Thyroid gland (tissue), 4 donors: Measurements from ENCODE around the gene IFTAP. TPM values are rescaled to one million over a fixed set of nuclear protein-coding genes. Genes with fewer than 3 reads are reported as not detected.
A peak's percentile ranks its signal among the peaks of the same experiment; 100 is the strongest.
"Not testable (repeated sequence)": the region's sequence is repeated elsewhere in the genome, so short reads cannot be mapped to it uniquely, and the experiment has no call there.

ENCODE experiments used
- DNase-seq, 2 donors: peaks; one replicate each; pipeline ENCODE4 v3.0.0-alpha.2; 2019
- H3K27ac ChIP-seq, 3 donors: fragments of 200-600 bp; sonication (generic); 1 replicate in 2 of 3; 2 replicates in 1 of 3; pipeline ENCODE4 v1.5.1; 2016 to 2019; ENCODE audit warnings: mild to moderate bottlenecking in 1 of 3, moderate library complexity in 1 of 3
- H3K27me3 ChIP-seq: fragments of 200-600 bp; sonication (generic); one replicate; pipeline ENCODE4 v1.5.1; 2019
- H3K36me3 ChIP-seq, 2 donors: fragments of 200-600 bp; sonication (generic); one replicate each; pipeline ENCODE4 v1.5.1; 2016 to 2019
- H3K4me1 ChIP-seq, 2 donors: fragments of 200-600 bp; sonication (generic); one replicate each; pipeline ENCODE4 v1.5.1; 2017 to 2019
- H3K4me3 ChIP-seq, 3 donors: fragments of 200-600 bp; sonication (generic); replicated peaks in 1 of 3; 1 replicate in 2 of 3; 2 replicates in 1 of 3; pipeline ENCODE4 v1.5.1; 2016; ENCODE audit warnings: mild to moderate bottlenecking in 1 of 3
- H3K9me3 ChIP-seq: fragments of 200-600 bp; sonication (generic); one replicate; pipeline ENCODE4 v1.5.1; 2017
- CTCF ChIP-seq, 6 experiments: fragments of 200-600 bp in 3 of 6; fragments of 450-650 bp in 3 of 6; sonication (generic) in 3 of 6; IDR thresholded peaks; one replicate each; pipeline ENCODE4 v1.5.1; 2016 to 2019; ENCODE audit warnings: antibody characterized with exemption in 6 of 6, mild to moderate bottlenecking in 2 of 6, inconsistent platforms in 1 of 6, moderate library complexity in 1 of 6
- POLR2A ChIP-seq, 2 donors: fragments of 450-650 bp; IDR thresholded peaks; one replicate each; pipeline ENCODE4 v1.6.1; 2017; ENCODE audit warnings: antibody characterized with exemption in 2 of 2, mild to moderate bottlenecking in 2 of 2, moderate library complexity in 1 of 2
- WGBS, 2 donors: methylation state at CpG; one replicate each; pipeline ENCODE4 v1.1.5; 2017; 5-methylcytosine and 5-hydroxymethylcytosine counted together
- intact Hi-C: fragments of 100-400 bp; cut with DNase I; formaldehyde crosslinking; loops from one replicate; pipeline ENCODE4 v1.15.1; 2023
- total RNA-seq, 4 donors: library from RNA; depleted of rRNA; stranded (reverse); fragments of >200 nt; gene quantifications; one replicate each; pipeline ENCODE4 v1.2.3, GENCODE V29; 2016

The IFTAP gene, protein sequence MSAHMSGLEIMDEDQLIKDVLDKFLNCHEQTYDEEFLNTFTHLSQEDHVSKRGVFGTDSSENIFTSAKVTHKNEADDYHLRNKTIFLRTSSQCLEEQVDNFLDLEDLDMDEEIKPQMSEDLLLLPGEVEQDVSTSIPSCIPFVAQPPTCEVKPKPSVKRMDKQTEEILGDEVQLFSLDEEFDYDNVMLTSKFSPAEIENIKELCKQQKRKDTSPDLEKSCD
- total RNA-seq: 100 to 1,000 TPM in 2 of 4 donors, 10 to 100 TPM in 2; 48.1 to 139 (median 99.0) TPM

GRCh38 chr11:36594316-36594989 lies at the start of gene IFTAP:
Gene IFTAP, plus strand, starts transcription at chr11:36594502. Its CDS starts 15,602 bp downstream, at chr11:36610104.
- Histone ChIP-seq H3K4me1 (peaks cover 7 to 26% of the 10 kb centered on the region in 2 donors), H3K9me3 (no peaks in the 10 kb centered on the region), H3K27me3 (no peaks in the 10 kb centered on the region), H3K36me3 (no peaks in the 10 kb centered on the region), H3K4me3 (peak within 1 kb of the TSS; percentile 24 to 83 (median 50)), H3K27ac (peak within 1 kb of the TSS; percentile 59 to 80 (median 69))
- TF ChIP-seq POLR2A (IDR thresholded peaks at IDR 0.05) (peak in 1 of 2 donors; percentile 78), CTCF (IDR thresholded peaks at IDR 0.05) (no peak)
- WGBS, 2 donors: 1 to 2% methylated on average over 29 of the region's 29 CpGs
- peak; percentile 73 to 77 for DNase-seq
- intact Hi-C loops: no loop called here

- TF ChIP-seq POLR2A (IDR thresholded peaks at IDR 0.05) (no peak), CTCF (IDR thresholded peaks at IDR 0.05) (no peak)
- H3K9me3 ChIP-seq: no peaks in the 10 kb centered on the region
- DNase-seq: no peak
- 61 to 70% methylated on average over 1 of the region's 1 CpG for WGBS, 2 donors
- no peak overlapping the region for H3K4me3 ChIP-seq
- intact Hi-C loops: no loop called here
- H3K27ac ChIP-seq: no peak overlapping the region
- H3K4me1 ChIP-seq: no peaks in the 10 kb centered on the region
- H3K27me3 ChIP-seq: no peaks in the 10 kb centered on the region
- no peaks in the 10 kb centered on the region for H3K36me3 ChIP-seq
Observed at GRCh38 chr11:36550385-36551115, 43.8 kb upstream of the IFTAP start.

DNA sequence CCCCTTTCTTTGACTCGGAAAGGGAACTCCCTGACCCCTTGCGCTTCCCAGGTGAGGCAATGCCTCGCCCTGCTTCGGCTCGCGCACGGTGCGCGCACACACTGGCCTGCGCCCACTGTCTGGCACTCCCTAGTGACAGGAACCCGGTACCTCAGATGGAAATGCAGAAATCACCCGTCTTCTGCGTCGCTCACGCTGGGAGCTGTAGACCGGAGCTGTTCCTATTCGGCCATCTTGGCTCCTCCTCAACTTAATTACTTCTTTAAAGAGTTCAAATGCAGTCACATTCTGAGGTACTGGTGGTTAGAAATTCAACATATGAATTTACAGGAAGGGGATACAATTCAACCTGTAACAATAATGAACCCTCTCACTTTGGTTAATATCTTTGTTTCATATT lies 36.9 kb upstream of the IFTAP start:
- H3K4me3 ChIP-seq, DNase-seq, intact Hi-C loops, H3K36me3 ChIP-seq, H3K27me3 ChIP-seq, H3K27ac ChIP-seq, H3K9me3 ChIP-seq, H3K4me1 ChIP-seq: not testable (repeated sequence)
- WGBS, 2 donors: 95 to 96% methylated on average over 7 to 9 of the region's 17 CpGs

DNA sequence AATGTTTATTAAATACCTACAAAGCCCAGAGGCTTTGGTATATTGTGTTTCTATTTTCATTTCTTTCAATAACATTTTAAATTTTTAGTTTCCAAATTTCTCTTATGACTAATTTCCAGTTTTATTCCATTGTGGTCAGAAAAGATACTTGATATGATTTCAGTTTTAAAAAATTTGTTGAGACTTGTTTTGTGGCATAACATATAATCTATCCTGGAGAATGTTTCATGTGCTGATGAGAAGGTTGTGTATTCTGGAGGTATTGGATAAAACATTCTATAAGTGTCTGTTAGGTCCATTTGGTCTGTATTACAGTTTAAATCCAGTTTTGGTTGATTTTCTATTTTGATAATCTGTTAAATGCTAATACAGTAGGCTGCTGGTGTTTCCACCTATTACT lies 36.3 kb upstream of the IFTAP start:
- Histone ChIP-seq H3K36me3 (no peaks in the 10 kb centered on the region), H3K4me3 (no peak overlapping the region), H3K4me1 (no peaks in the 10 kb centered on the region), H3K9me3 (no peaks in the 10 kb centered on the region), H3K27ac (no peak overlapping the region), H3K27me3 (no peaks in the 10 kb centered on the region)
- TF ChIP-seq POLR2A (IDR thresholded peaks at IDR 0.05): no peak
- TF ChIP-seq CTCF (IDR thresholded peaks at IDR 0.05): no peak
- no peak for DNase-seq
- intact Hi-C loops: no loop called here

GRCh38 chr11:36558571-36559413 lies 35.5 kb upstream of the IFTAP start:
- no peak for TF ChIP-seq CTCF (IDR thresholded peaks at IDR 0.05)
- no peak for TF ChIP-seq POLR2A (IDR thresholded peaks at IDR 0.05)
- 78 to 84% methylated on average over 4 of the region's 4 CpGs for WGBS, 2 donors
- no peak overlapping the region for H3K27ac ChIP-seq
- DNase-seq: no peak
- intact Hi-C loops: no loop called here
- no peaks in the 10 kb centered on the region for H3K36me3 ChIP-seq
- no peaks in the 10 kb centered on the region for H3K27me3 ChIP-seq
- H3K4me1 ChIP-seq: no peaks in the 10 kb centered on the region
- H3K9me3 ChIP-seq: no peaks in the 10 kb centered on the region
- H3K4me3 ChIP-seq: no peak overlapping the region
